ENCODE measurements around the gene RAPGEF6.
"Not testable (repeated sequence)": the region's sequence is repeated elsewhere in the genome, so short reads cannot be mapped to it uniquely, and the experiment has no call there.

The RAPGEF6 gene

GRCh38 chr5:131607903-131608540 is 27.0 kb downstream of the RAPGEF6 start:
- no peak for DNase-seq

GRCh38 chr5:131607418-131607817 is 27.6 kb downstream of the RAPGEF6 start:
- DNase-seq: no peak

- no peak for DNase-seq
Observed at GRCh38 chr5:131605086-131605485, 29.9 kb downstream of the RAPGEF6 start.

- DNase-seq: no peak
Observed at GRCh38 chr5:131595088-131596033, 39.7 kb downstream of the RAPGEF6 start.

GRCh38 chr5:131593921-131594320 is 41.1 kb downstream of the RAPGEF6 start:
- DNase-seq: no peak

- not testable (repeated sequence) for DNase-seq
Observed at GRCh38 chr5:131593436-131593835, 41.6 kb downstream of the RAPGEF6 start.

- DNase-seq: no peak
Observed at GRCh38 chr5:131589510-131590348, 45.3 kb downstream of the RAPGEF6 start.

GRCh38 chr5:131587541-131587940 is 47.5 kb downstream of the RAPGEF6 start:
- DNase-seq: no peak

GRCh38 chr5:131581702-131582101 is 53.3 kb downstream of the RAPGEF6 start:
- no peak for DNase-seq

GRCh38 chr5:131579917-131580671 is 54.9 kb downstream of the RAPGEF6 start:
- DNase-seq: no peak

GRCh38 chr5:131575660-131576227 is 59.3 kb downstream of the RAPGEF6 start:
- no peak for DNase-seq

- DNase-seq: no peak
Observed at GRCh38 chr5:131571669-131572168, 63.3 kb downstream of the RAPGEF6 start.

GRCh38 chr5:131570757-131571156 is 64.3 kb downstream of the RAPGEF6 start:
- no peak for DNase-seq

GRCh38 chr5:131564229-131564652 is 70.8 kb downstream of the RAPGEF6 start:
- DNase-seq: no peak

GRCh38 chr5:131563434-131564228 is 71.4 kb downstream of the RAPGEF6 start:
- DNase-seq: no peak

GRCh38 chr5:131550606-131551005 is 84.4 kb downstream of the RAPGEF6 start:
- DNase-seq: no peak

- no peak for DNase-seq
Observed at GRCh38 chr5:131548176-131548575, 86.9 kb downstream of the RAPGEF6 start.

GRCh38 chr5:131545845-131546244 is 89.2 kb downstream of the RAPGEF6 start:
- DNase-seq: no peak

- no peak for DNase-seq
Observed at GRCh38 chr5:131542723-131543122, 92.3 kb downstream of the RAPGEF6 start.

- no peak for DNase-seq
Observed at GRCh38 chr5:131541762-131542161, 93.3 kb downstream of the RAPGEF6 start.

GRCh38 chr5:131541071-131541470 is 94.0 kb downstream of the RAPGEF6 start:
- no peak for DNase-seq
